Measurements from ENCODE around the gene PRRC2B. TPM values are rescaled to one million over a fixed set of nuclear protein-coding genes. Genes with fewer than 3 reads are reported as not detected.

PRRC2B gene
- total RNA-seq, 2 donors from 2014 or later: 127 to 131 TPM

GRCh38 chr9:131521822-131522221, 127.9 kb downstream of the PRRC2B start:
- no peak for DNase-seq
- TF ChIP-seq, protein P1, sequence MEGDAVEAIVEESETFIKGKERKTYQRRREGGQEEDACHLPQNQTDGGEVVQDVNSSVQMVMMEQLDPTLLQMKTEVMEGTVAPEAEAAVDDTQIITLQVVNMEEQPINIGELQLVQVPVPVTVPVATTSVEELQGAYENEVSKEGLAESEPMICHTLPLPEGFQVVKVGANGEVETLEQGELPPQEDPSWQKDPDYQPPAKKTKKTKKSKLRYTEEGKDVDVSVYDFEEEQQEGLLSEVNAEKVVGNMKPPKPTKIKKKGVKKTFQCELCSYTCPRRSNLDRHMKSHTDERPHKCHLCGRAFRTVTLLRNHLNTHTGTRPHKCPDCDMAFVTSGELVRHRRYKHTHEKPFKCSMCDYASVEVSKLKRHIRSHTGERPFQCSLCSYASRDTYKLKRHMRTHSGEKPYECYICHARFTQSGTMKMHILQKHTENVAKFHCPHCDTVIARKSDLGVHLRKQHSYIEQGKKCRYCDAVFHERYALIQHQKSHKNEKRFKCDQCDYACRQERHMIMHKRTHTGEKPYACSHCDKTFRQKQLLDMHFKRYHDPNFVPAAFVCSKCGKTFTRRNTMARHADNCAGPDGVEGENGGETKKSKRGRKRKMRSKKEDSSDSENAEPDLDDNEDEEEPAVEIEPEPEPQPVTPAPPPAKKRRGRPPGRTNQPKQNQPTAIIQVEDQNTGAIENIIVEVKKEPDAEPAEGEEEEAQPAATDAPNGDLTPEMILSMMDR (IDR thresholded peaks at IDR 0.05): no peak
- H3K4me1 ChIP-seq: no peaks in the 10 kb centered on the region
- H3K9ac ChIP-seq (ENCODE audit: low read depth in 2 of 2, low read length in 2 of 2): no peak overlapping the region
- H3K9me3 ChIP-seq: no peaks in the 10 kb centered on the region
- intact Hi-C loops (cut with DNase I): no loop called here
- no peaks in the 10 kb centered on the region for H3K27me3 ChIP-seq
- no peak overlapping the region for H3K4me3 ChIP-seq
- H3K36me3 ChIP-seq: peaks cover 5% of the 10 kb centered on the region
- H3K27ac ChIP-seq: no peak overlapping the region

- Histone ChIP-seq H3K27ac (no peak overlapping the region), H3K27me3 (no peaks in the 10 kb centered on the region), H3K4me3 (no peak overlapping the region), H3K9me3 (no peaks in the 10 kb centered on the region), H3K9ac (ENCODE audit: low read depth in 2 of 2, low read length in 2 of 2) (no peak overlapping the region), H3K36me3 (peaks cover 5% of the 10 kb centered on the region), H3K4me1 (no peaks in the 10 kb centered on the region)
- TF ChIP-seq, protein P1 (IDR thresholded peaks at IDR 0.05): no peak
- no peak for DNase-seq
- intact Hi-C loops (cut with DNase I): no loop called here
Measured at GRCh38 chr9:131522257-131523085, 128.6 kb downstream of the PRRC2B start.

DNA sequence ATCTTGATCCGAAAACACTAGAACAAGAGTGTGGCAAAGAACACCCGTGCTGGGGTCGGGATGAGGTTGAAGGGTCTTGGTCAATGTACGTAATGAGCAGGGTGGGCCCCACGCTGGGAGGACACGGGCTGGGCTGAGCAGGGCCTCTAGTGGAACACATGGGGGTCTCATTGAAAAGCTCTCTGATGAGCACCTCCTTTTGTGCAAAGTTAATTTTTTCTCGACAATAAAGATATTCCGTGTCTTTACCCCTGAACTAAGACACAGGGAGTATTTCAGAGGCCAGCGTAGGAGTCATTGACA, 129.2 kb downstream of the PRRC2B start:
- Histone ChIP-seq H3K9me3 (no peaks in the 10 kb centered on the region), H3K9ac (ENCODE audit: low read depth in 2 of 2, low read length in 2 of 2) (no peak overlapping the region), H3K27ac (no peak overlapping the region), H3K27me3 (no peaks in the 10 kb centered on the region), H3K4me1 (no peaks in the 10 kb centered on the region), H3K36me3 (peaks cover 5% of the 10 kb centered on the region), H3K4me3 (no peak overlapping the region)
- no peak for DNase-seq
- TF ChIP-seq, protein P1 (IDR thresholded peaks at IDR 0.05): no peak
- intact Hi-C loops (cut with DNase I): no loop called here

- TF ChIP-seq, protein P1 (IDR thresholded peaks at IDR 0.05): no peak
- H3K9me3 ChIP-seq: no peaks in the 10 kb centered on the region
- H3K9ac ChIP-seq (ENCODE audit: low read depth in 2 of 2, low read length in 2 of 2): no peak overlapping the region
- H3K27me3 ChIP-seq: no peaks in the 10 kb centered on the region
- H3K36me3 ChIP-seq: peaks cover 5% of the 10 kb centered on the region
- intact Hi-C loops (cut with DNase I): no loop called here
- no peak overlapping the region for H3K4me3 ChIP-seq
- no peak for DNase-seq
- no peaks in the 10 kb centered on the region for H3K4me1 ChIP-seq
- H3K27ac ChIP-seq: no peak overlapping the region
Measured at GRCh38 chr9:131523451-131524435, 129.9 kb downstream of the PRRC2B start.

DNA sequence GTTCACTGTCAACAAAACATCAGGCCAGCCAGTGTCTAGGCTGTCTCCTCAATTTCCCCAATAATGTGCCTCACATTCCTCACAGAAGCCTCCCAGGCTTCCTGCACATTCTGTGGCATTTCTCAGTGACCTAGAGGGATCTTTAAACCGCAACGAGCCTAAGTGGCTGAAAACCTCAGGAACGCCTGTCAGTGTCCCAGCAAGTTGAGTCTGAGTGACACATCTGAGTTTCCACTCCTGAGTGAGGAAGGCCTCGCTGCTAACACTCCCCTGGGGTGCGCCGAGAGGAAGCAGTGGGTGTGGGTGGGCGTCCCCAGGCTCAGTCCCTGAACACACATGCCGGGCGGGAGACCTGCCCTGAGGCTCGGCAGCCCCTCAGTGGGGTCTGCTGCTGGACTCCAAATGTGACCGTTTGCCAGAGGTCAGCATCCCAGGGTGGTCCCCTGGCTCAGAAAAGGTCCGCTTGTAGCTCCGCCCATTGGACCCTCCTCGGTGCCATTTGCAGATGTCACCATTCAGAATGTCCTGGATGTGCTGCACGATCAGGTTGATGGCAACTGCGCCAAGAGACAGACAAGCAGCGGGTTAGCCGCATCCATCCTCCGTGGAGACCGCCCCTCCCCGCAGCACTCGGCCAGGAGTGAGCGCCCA, 130.9 kb downstream of the PRRC2B start:
- H3K4me3 ChIP-seq: no peak overlapping the region
- H3K27me3 ChIP-seq: no peaks in the 10 kb centered on the region
- no peaks in the 10 kb centered on the region for H3K9me3 ChIP-seq
- H3K36me3 ChIP-seq: peaks cover 5% of the 10 kb centered on the region
- H3K4me1 ChIP-seq: peaks cover 4% of the 10 kb centered on the region
- DNase-seq: no peak
- H3K9ac ChIP-seq (ENCODE audit: low read depth in 2 of 2, low read length in 2 of 2): no peak overlapping the region
- TF ChIP-seq, protein P1 (IDR thresholded peaks at IDR 0.05): no peak
- H3K27ac ChIP-seq: no peak overlapping the region
- intact Hi-C loops (cut with DNase I): no loop called here
